Ovary (tissue), 9 donors: Measurements from ENCODE around the gene IRF2BPL. TPM values are rescaled to one million over a fixed set of nuclear protein-coding genes. Genes with fewer than 3 reads are reported as not detected.

Experiments
- DNase-seq, 5 donors: peaks; one replicate each; pipeline ENCODE4 v3.0.0-alpha.2; 2019 to 2020
- H3K27ac ChIP-seq, 2 donors: fragments of 200-600 bp; one replicate each; pipeline versions ENCODE4 v1.5.1 to v1.8.0; 2019 to 2022
- H3K27me3 ChIP-seq: fragments of 200-600 bp; one replicate; pipeline ENCODE4 v1.8.0; 2022
- H3K36me3 ChIP-seq: fragments of 200-600 bp; sonication (generic); one replicate; pipeline ENCODE4 v1.5.1; 2019
- H3K4me1 ChIP-seq: one replicate; pipeline ENCODE4 v1.8.1; 2013; ENCODE audit warnings: mild to moderate bottlenecking, moderate library complexity; ENCODE audit not compliant: insufficient read depth
- H3K4me3 ChIP-seq: fragments of 200-600 bp; sonication (generic); one replicate; pipeline ENCODE4 v1.5.1; 2017
- H3K9me3 ChIP-seq, 2 donors: fragments of 200-600 bp in 1 of 2; sonication (generic) in 1 of 2; one replicate each; pipeline versions ENCODE4 v1.5.1 to v1.8.1; 2013 to 2019; ENCODE audit warnings: mild to moderate bottlenecking in 1 of 2, moderate library complexity in 1 of 2
- CTCF ChIP-seq, 3 donors: fragments of 450-650 bp in 2 of 3; fragments of 200-600 bp in 1 of 3; IDR thresholded peaks; one replicate each; pipeline versions ENCODE4 v1.5.1 to v1.8.0; 2016 to 2022; ENCODE audit warnings: antibody characterized with exemption in 3 of 3, mild to moderate bottlenecking in 1 of 3
- EP300 ChIP-seq: sonication (generic); formaldehyde crosslinking; IDR thresholded peaks from one replicate; pipeline ENCODE4 v1.6.1; 2017; ENCODE audit warnings: antibody characterized with exemption
- POLR2A ChIP-seq: fragments of 450-650 bp; IDR thresholded peaks from one replicate; pipeline ENCODE4 v1.6.1; 2017; ENCODE audit warnings: antibody characterized with exemption, mild to moderate bottlenecking, moderate library complexity
- whole genome bisulfite sequencing, 3 donors: extraction: QIAGEN DNeasy Blood & Tissue Kit in 1 of 3; methylation state at CpG; one replicate each; pipeline versions ENCODE4 v1.1.5 to v1.1.7; 2013 to 2017; 5-methylcytosine and 5-hydroxymethylcytosine counted together
- intact Hi-C, 4 donors: fragments of 100-400 bp; cut with DNase I; formaldehyde crosslinking; loops; one replicate each; pipeline versions ENCODE4 v1.11.0 to v1.15.1; 2022 to 2023
- polyA plus RNA-seq, 2 donors: library from polyadenylated mRNA; stranded (reverse); fragments of 200-250 nt in 1 of 2; fragments of 350-450 nt in 1 of 2; fragmentation: Illumina TruSeq in 1 of 2; extraction: RNeasy Lipid Tissue Mini Kit (QIAGEN cat#74804) in 1 of 2; gene quantifications; one replicate each; pipeline ENCODE4 v1.2.3, GENCODE V29; 2013 to 2014
- total RNA-seq, 7 donors: library from RNA; depleted of rRNA in 2 of 7; stranded (reverse); fragments of >200 nt in 2 of 7; fragmentation: NEBNext Ultra II Directional in 3 of 7; extraction: Animal tissue kit (Norgen Biotek cat#: 25700) in 3 of 7; gene quantifications; one replicate each; pipeline versions ENCODE4 v1.1.0 to v1.2.4, GENCODE V29; 2016 to 2023
- donor health status: DM: no; HTN: no; CAD: no; lungs with moderate emphysema.
- donor health status: DM: no; HTN: no; CAD: no.
- donor health status: Bipolar disorder and iron deficiency.
- donor health status: DM: yes; HTN: yes; CAD: no.
- donor health status: DM: no; HTN: no; CAD: no.
- donor health status: DM: yes; HTN: yes; CAD: no.

The IRF2BPL gene
- total and polyA plus RNA-seq, 9 donors: 14.1 to 126 (median 78.1) TPM

DNA sequence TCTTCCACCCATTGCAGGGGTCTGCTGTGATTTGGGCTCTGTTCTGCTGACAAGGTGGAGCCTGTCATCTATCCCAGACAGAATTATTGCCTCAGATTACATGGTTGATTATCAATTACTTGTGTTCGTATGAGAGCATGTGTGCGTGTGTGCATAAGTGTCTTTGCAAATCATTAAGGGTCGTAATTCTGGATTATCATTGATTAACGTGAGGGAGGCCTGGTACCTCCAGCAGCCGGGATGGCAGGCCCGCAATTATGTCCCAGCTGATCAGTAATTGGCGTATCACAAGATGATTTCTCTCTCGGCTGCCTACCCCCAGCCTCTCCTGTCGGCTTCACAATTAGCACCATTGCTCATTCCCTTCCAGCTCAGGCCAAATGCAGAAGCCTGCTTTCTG, 29.6 kb upstream of the IRF2BPL start:
- H3K9me3 ChIP-seq: no peaks in the 10 kb centered on the region
- H3K4me1 ChIP-seq: no peaks in the 10 kb centered on the region
- TF ChIP-seq CTCF (IDR thresholded peaks at IDR 0.05) (no peak), POLR2A (no peak), EP300 (no peak)
- H3K36me3 ChIP-seq: no peaks in the 10 kb centered on the region
- no peak for DNase-seq
- intact Hi-C loops: no loop called here
- H3K27me3 ChIP-seq: no peaks in the 10 kb centered on the region
- H3K27ac ChIP-seq: no peak overlapping the region
- no peak overlapping the region for H3K4me3 ChIP-seq
- WGBS, 3 donors: 87 to 93% (median 88%) methylated on average over 9 of the region's 9 CpGs

GRCh38 chr14:77055981-77056380, 27.5 kb upstream of the IRF2BPL start:
- Histone ChIP-seq H3K27ac (no peak overlapping the region), H3K27me3 (no peaks in the 10 kb centered on the region), H3K9me3 (no peaks in the 10 kb centered on the region), H3K36me3 (no peaks in the 10 kb centered on the region), H3K4me1 (no peaks in the 10 kb centered on the region), H3K4me3 (no peak overlapping the region)
- intact Hi-C loops: no loop called here
- 81 to 89% (median 82%) methylated on average over 3 of the region's 3 CpGs for WGBS, 3 donors
- no peak for TF ChIP-seq CTCF (IDR thresholded peaks at IDR 0.05)
- no peak for TF ChIP-seq EP300
- no peak for TF ChIP-seq POLR2A
- DNase-seq: no peak

DNA sequence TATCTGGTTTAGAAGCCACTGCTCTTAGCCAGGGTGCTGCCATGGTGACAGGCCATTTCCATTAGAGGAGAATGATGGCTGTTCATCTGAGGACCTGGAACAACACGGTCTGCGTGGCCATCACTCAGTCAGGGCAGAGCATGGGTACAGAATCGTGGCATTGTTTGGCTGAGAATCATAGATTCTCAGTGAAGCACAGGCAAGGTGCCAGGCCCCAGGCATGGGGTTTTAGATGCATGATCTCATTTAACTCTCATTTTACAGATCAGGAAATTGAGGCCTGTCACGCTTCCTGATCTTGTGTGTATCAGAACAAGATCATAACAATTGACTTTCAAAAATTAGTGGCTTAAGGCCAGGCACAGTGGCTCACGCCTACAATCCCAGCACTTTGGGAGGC, 26.8 kb upstream of the IRF2BPL start:
- 79 to 91% (median 90%) methylated on average over 5 of the region's 5 CpGs for WGBS, 3 donors
- no peak for DNase-seq
- Histone ChIP-seq H3K4me1 (no peaks in the 10 kb centered on the region), H3K36me3 (no peaks in the 10 kb centered on the region), H3K27me3 (no peaks in the 10 kb centered on the region), H3K4me3 (no peak overlapping the region), H3K27ac (no peak overlapping the region), H3K9me3 (no peaks in the 10 kb centered on the region)
- intact Hi-C loops: no loop called here
- TF ChIP-seq POLR2A (no peak), CTCF (IDR thresholded peaks at IDR 0.05) (no peak), EP300 (no peak)

- no peak for TF ChIP-seq EP300
- TF ChIP-seq POLR2A: no peak
- peak; percentile 75 to 96 (median 94) for TF ChIP-seq CTCF (IDR thresholded peaks at IDR 0.05)
- WGBS, 3 donors: 34 to 37% (median 36%) methylated on average over 21 of the region's 21 CpGs
- Histone ChIP-seq H3K27ac (no peak overlapping the region), H3K36me3 (no peaks in the 10 kb centered on the region), H3K4me1 (no peaks in the 10 kb centered on the region), H3K27me3 (no peaks in the 10 kb centered on the region), H3K4me3 (no peak overlapping the region), H3K9me3 (no peaks in the 10 kb centered on the region)
- intact Hi-C loops: loop anchor here (1.0 to 5.0 kb wide), 5 partner anchors 136 to 1816 kb away; no protein-coding TSS in a partner anchor
- peak; percentile 78 to 87 (median 86) for DNase-seq
Measured at GRCh38 chr14:77053046-77053841, 24.7 kb upstream of the IRF2BPL start.
